SK-N-SH treated with all-trans-retinoic acid at 6 μM for 48 hours (cell line): ENCODE results near the gene BCL10.

ENCODE experiments used
- ATAC-seq: fragments of 200-7000 bp; cut with Tn5 transposase; 3 replicates; pipeline ENCODE4 v1.9.1; 2020; ENCODE audit warnings: mild to moderate bottlenecking, moderate library complexity
- ARNTL ChIP-seq: fragments of 450-650 bp; formaldehyde crosslinking; IDR thresholded peaks from 2 replicates; pipeline ENCODE4 v1.5.0; 2020; ENCODE audit warnings: low read depth, mild to moderate bottlenecking, moderate library complexity, borderline replicate concordance
- BACH2 ChIP-seq: fragments of 250-450 bp; sonication (Bioruptor Pico); IDR thresholded peaks from 2 replicates; pipeline ENCODE4 v1.9.0; 2021; ENCODE audit warnings: mild to moderate bottlenecking, borderline replicate concordance
- CREB5 ChIP-seq: fragments of 250-450 bp; sonication (Bioruptor Pico); IDR thresholded peaks from 2 replicates; pipeline ENCODE4 v1.5.1; 2020; ENCODE audit warnings: low read depth, mild to moderate bottlenecking, moderate library complexity
- CSDC2 ChIP-seq: fragments of 250-450 bp; sonication (Bioruptor Pico); IDR thresholded peaks from 2 replicates; pipeline ENCODE4 v1.5.0; 2020; ENCODE audit warnings: mild to moderate bottlenecking, moderate library complexity
- CSRNP3 ChIP-seq: fragments of 250-450 bp; sonication (Bioruptor Pico); IDR thresholded peaks from 2 replicates; pipeline ENCODE4 v1.5.1; 2021; ENCODE audit warnings: mild to moderate bottlenecking, moderate library complexity
- ESRRG ChIP-seq: fragments of 250-450 bp; sonication (Bioruptor Pico); IDR thresholded peaks from 2 replicates; pipeline ENCODE4 v1.6.1; 2021; ENCODE audit warnings: mild to moderate bottlenecking
- GLIS3 ChIP-seq: fragments of 250-450 bp; sonication (Bioruptor Pico); IDR thresholded peaks from 2 replicates; pipeline ENCODE4 v1.5.0; 2020; ENCODE audit warnings: mild to moderate bottlenecking, moderate library complexity
- ISL1 ChIP-seq: fragments of 250-450 bp; sonication (Bioruptor Pico); IDR thresholded peaks from 2 replicates; pipeline ENCODE4 v2.1.2; 2022; ENCODE audit warnings: mild to moderate bottlenecking, moderate library complexity
- OSR1 ChIP-seq: fragments of 250-450 bp; sonication (Bioruptor Pico); IDR thresholded peaks from 2 replicates; pipeline ENCODE4 v1.8.0; 2022; ENCODE audit warnings: moderate library complexity, mild to moderate bottlenecking, inconsistent platforms
- PATZ1 ChIP-seq: fragments of 250-450 bp; sonication (Bioruptor Pico); IDR thresholded peaks from 2 replicates; pipeline ENCODE4 v1.8.0; 2020; ENCODE audit warnings: mild to moderate bottlenecking, moderate library complexity, borderline replicate concordance
- POU6F1 ChIP-seq: fragments of 250-450 bp; sonication (Bioruptor Pico); IDR thresholded peaks from 2 replicates; pipeline ENCODE4 v1.8.0; 2021; ENCODE audit warnings: low read depth, mild to moderate bottlenecking, moderate library complexity, borderline replicate concordance
- PPARA ChIP-seq: fragments of 250-450 bp; sonication (Bioruptor Pico); IDR thresholded peaks from 2 replicates; pipeline ENCODE4 v1.5.0; 2020; ENCODE audit warnings: mild to moderate bottlenecking, borderline replicate concordance
- RARB ChIP-seq: fragments of 250-450 bp; sonication (Bioruptor Pico); IDR thresholded peaks from 2 replicates; pipeline ENCODE4 v1.8.0; 2021; ENCODE audit warnings: mild to moderate bottlenecking, moderate library complexity
- SNAI2 ChIP-seq: fragments of 250-450 bp; sonication (Bioruptor Pico); IDR thresholded peaks from 2 replicates; pipeline ENCODE4 v1.5.0; 2020; ENCODE audit warnings: mild to moderate bottlenecking, moderate library complexity
- TCF4 ChIP-seq: fragments of 250-450 bp; sonication (Bioruptor Pico); IDR thresholded peaks from 2 replicates; pipeline ENCODE4 v1.8.0; 2021; ENCODE audit warnings: mild to moderate bottlenecking, moderate library complexity, borderline replicate concordance
- TOX ChIP-seq: fragments of 250-450 bp; sonication (Bioruptor Pico); IDR thresholded peaks from 2 replicates; pipeline ENCODE4 v1.8.0; 2021; ENCODE audit warnings: mild to moderate bottlenecking, moderate library complexity, borderline replicate concordance
- ZC3H10 ChIP-seq: fragments of 250-450 bp; sonication (Bioruptor Pico); IDR thresholded peaks from 2 replicates; pipeline ENCODE4 v1.5.1; 2021; ENCODE audit warnings: mild to moderate bottlenecking, moderate library complexity
- ZFP3 ChIP-seq: fragments of 250-450 bp; sonication (Bioruptor Pico); IDR thresholded peaks from 2 replicates; pipeline ENCODE4 v1.5.0; 2020; ENCODE audit warnings: mild to moderate bottlenecking, moderate library complexity
- ZFP30 ChIP-seq: fragments of 450-650 bp; formaldehyde crosslinking; IDR thresholded peaks from 2 replicates; pipeline ENCODE4 v1.5.0; 2022; ENCODE audit warnings: mild to moderate bottlenecking, moderate library complexity
- ZNF70 ChIP-seq: fragments of 450-650 bp; formaldehyde crosslinking; IDR thresholded peaks from 2 replicates; pipeline ENCODE4 v1.5.0; 2020; ENCODE audit warnings: mild to moderate bottlenecking, moderate library complexity
- ZNF8 ChIP-seq: fragments of 450-650 bp; formaldehyde crosslinking; IDR thresholded peaks from 2 replicates; pipeline ENCODE4 v1.5.0; 2020; ENCODE audit warnings: mild to moderate bottlenecking, moderate library complexity

Gene BCL10

GRCh38 chr1:85297855-85298629 is 21.6 kb upstream of the BCL10 start:
- no peak for TF ChIP-seq ARNTL (CRISPR knock-in tag)
- TF ChIP-seq ZFP30 (CRISPR knock-in tag): no peak
- no peak for TF ChIP-seq ISL1 (CRISPR knock-in tag)
- TF ChIP-seq PPARA (CRISPR knock-in tag): no peak
- TF ChIP-seq POU6F1 (CRISPR knock-in tag): no peak
- TF ChIP-seq PATZ1 (CRISPR knock-in tag): no peak
- no peak for TF ChIP-seq CREB5
- TF ChIP-seq BACH2 (CRISPR knock-in tag): no peak
- TF ChIP-seq ZNF70: no peak
- no peak for TF ChIP-seq OSR1
- ATAC-seq: peak; percentile 79

- no peak for TF ChIP-seq ARNTL (CRISPR knock-in tag)
- no peak for TF ChIP-seq TOX
- TF ChIP-seq TCF4: no peak
- TF ChIP-seq ZC3H10 (CRISPR knock-in tag): no peak
- TF ChIP-seq OSR1: no peak
- no peak for TF ChIP-seq PPARA (CRISPR knock-in tag)
- TF ChIP-seq SNAI2 (CRISPR knock-in tag): no peak
- TF ChIP-seq ISL1 (CRISPR knock-in tag): no peak
- no peak for TF ChIP-seq ZNF70
- TF ChIP-seq BACH2 (CRISPR knock-in tag): no peak
- TF ChIP-seq GLIS3 (CRISPR knock-in tag): no peak
- TF ChIP-seq PATZ1 (CRISPR knock-in tag): no peak
- ATAC-seq: peak; percentile 64; the same call in 2 of the 3 replicates
Measured at GRCh38 chr1:85297538-85297854, 21.1 kb upstream of the BCL10 start.

- TF ChIP-seq ZC3H10 (CRISPR knock-in tag): no peak
- no peak for TF ChIP-seq SNAI2 (CRISPR knock-in tag)
- TF ChIP-seq TCF4: no peak
- no peak for TF ChIP-seq ZNF8 (CRISPR knock-in tag)
- TF ChIP-seq ZFP3 (CRISPR knock-in tag): no peak
- TF ChIP-seq TOX: no peak
- no peak for TF ChIP-seq ISL1 (CRISPR knock-in tag)
- no peak for TF ChIP-seq RARB (CRISPR knock-in tag)
- no peak for TF ChIP-seq ARNTL (CRISPR knock-in tag)
- TF ChIP-seq, all 23 proteins: peak for 0
- peak; percentile 49 for ATAC-seq
Measured at GRCh38 chr1:85296980-85297379, 20.5 kb upstream of the BCL10 start.

- ATAC-seq: no peak
- no peak for TF ChIP-seq PATZ1 (CRISPR knock-in tag)
- no peak for TF ChIP-seq CSRNP3 (CRISPR knock-in tag)
- no peak for TF ChIP-seq RARB (CRISPR knock-in tag)
- TF ChIP-seq BACH2 (CRISPR knock-in tag): no peak
- no peak for TF ChIP-seq ZFP30 (CRISPR knock-in tag)
- no peak for TF ChIP-seq ZC3H10 (CRISPR knock-in tag)
- TF ChIP-seq ZNF70: no peak
- TF ChIP-seq CREB5: no peak
- no peak for TF ChIP-seq OSR1
- TF ChIP-seq POU6F1 (CRISPR knock-in tag): no peak
- no peak for TF ChIP-seq CSDC2
- TF ChIP-seq ESRRG (CRISPR knock-in tag): no peak
- no peak for TF ChIP-seq ZNF8 (CRISPR knock-in tag)
Measured at GRCh38 chr1:85295654-85296053, 19.2 kb upstream of the BCL10 start.
